A673 (cell line): Measurements from ENCODE around the gene RAP1GAP2.

Experiments used
- EZH2 ChIP-seq: fragments of 200-600 bp; sonication (generic); IDR thresholded peaks from 2 replicates; pipeline ENCODE4 v1.6.1; 2017; ENCODE audit warnings: borderline replicate concordance, low read depth, mild to moderate bottlenecking, mixed read lengths, antibody characterized with exemption, low read length; ENCODE audit not compliant: poor library complexity, severe bottlenecking
- TF ChIP-seq, protein P1 (sequence below): fragments of 300-800, 200-600 bp; sonication (generic); conservative IDR thresholded peaks from 2 replicates; pipeline ENCODE4 v1.5.1; 2017; ENCODE audit warnings: low read depth, mild to moderate bottlenecking, antibody characterized with exemption, low read length, moderate library complexity, mixed read lengths

DNA sequence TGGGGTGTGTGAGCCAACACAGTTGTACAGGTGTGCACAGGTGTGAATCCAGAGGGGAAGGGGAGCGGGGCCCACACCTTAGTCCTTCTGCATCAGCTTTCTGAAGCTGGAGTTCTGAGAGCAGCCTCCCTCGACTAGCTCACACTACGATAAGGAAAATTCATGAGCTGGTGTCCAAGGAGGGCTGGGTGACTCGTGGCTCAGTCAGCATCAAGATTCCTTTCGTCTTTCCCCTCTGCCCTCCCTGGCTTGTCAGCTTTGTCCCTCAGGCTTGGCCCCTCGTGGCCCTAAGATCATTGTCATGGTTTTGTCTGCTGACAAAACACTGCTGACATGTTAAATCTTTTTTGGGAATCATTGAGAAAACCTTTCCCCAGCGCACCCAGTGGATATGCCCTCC lies 219.7 kb downstream of the RAP1GAP2 start:
- TF ChIP-seq, protein P1, sequence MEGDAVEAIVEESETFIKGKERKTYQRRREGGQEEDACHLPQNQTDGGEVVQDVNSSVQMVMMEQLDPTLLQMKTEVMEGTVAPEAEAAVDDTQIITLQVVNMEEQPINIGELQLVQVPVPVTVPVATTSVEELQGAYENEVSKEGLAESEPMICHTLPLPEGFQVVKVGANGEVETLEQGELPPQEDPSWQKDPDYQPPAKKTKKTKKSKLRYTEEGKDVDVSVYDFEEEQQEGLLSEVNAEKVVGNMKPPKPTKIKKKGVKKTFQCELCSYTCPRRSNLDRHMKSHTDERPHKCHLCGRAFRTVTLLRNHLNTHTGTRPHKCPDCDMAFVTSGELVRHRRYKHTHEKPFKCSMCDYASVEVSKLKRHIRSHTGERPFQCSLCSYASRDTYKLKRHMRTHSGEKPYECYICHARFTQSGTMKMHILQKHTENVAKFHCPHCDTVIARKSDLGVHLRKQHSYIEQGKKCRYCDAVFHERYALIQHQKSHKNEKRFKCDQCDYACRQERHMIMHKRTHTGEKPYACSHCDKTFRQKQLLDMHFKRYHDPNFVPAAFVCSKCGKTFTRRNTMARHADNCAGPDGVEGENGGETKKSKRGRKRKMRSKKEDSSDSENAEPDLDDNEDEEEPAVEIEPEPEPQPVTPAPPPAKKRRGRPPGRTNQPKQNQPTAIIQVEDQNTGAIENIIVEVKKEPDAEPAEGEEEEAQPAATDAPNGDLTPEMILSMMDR = no peak
- no peak for TF ChIP-seq EZH2
